Ascending aorta (tissue), 2 donors: ENCODE results near the gene TEX19. TPM values are rescaled to one million over a fixed set of nuclear protein-coding genes. Genes with fewer than 3 reads are reported as not detected.
"Not testable (repeated sequence)": the region's sequence is repeated elsewhere in the genome, so short reads cannot be mapped to it uniquely, and the experiment has no call there.

ENCODE experiments used
- DNase-seq, 2 donors: peaks; one replicate each; pipeline ENCODE4 v3.0.0-alpha.2; 2019; ENCODE audit warnings: low spot score in 2 of 2
- H3K27ac ChIP-seq, 2 donors: fragments of 200-600 bp; sonication (generic); one replicate each; pipeline ENCODE4 v1.5.1; 2016 to 2017; ENCODE audit warnings: mild to moderate bottlenecking in 1 of 2
- H3K27me3 ChIP-seq: fragments of 200-600 bp; sonication (generic); one replicate; pipeline ENCODE4 v1.5.1; 2017
- H3K36me3 ChIP-seq, 2 donors: fragments of 200-600 bp; sonication (generic); one replicate each; pipeline ENCODE4 v1.5.1; 2016
- H3K4me1 ChIP-seq, 2 donors: fragments of 200-600 bp; sonication (generic); one replicate each; pipeline ENCODE4 v1.5.1; 2016 to 2017; ENCODE audit warnings: mild to moderate bottlenecking in 1 of 2
- H3K4me3 ChIP-seq, 2 donors: fragments of 200-600 bp; sonication (generic); one replicate each; pipeline ENCODE4 v1.5.1; 2016 to 2017; ENCODE audit warnings: mild to moderate bottlenecking in 1 of 2
- H3K9me3 ChIP-seq, 2 donors: fragments of 200-600 bp; sonication (generic); one replicate each; pipeline ENCODE4 v1.5.1; 2016
- CTCF ChIP-seq, 3 experiments: fragments of 200-600 bp in 2 of 3; fragments of 450-650 bp in 1 of 3; sonication (generic) in 2 of 3; IDR thresholded peaks; one replicate each; pipeline ENCODE4 v1.5.1; 2016 to 2019; ENCODE audit warnings: antibody characterized with exemption in 3 of 3, mild to moderate bottlenecking in 1 of 3, moderate library complexity in 1 of 3
- intact Hi-C: fragments of 100-400 bp; cut with DNase I; formaldehyde crosslinking; loops from one replicate; pipeline ENCODE4 v1.15.1; 2023
- total RNA-seq: library from RNA; depleted of rRNA; stranded (reverse); fragments of >200 nt; gene quantifications from one replicate; pipeline ENCODE4 v1.1.0, GENCODE V29; 2016

TEX19 gene
- total RNA-seq, 1 donor from 2014 or later = not detected

GRCh38 chr17:82346342-82347300 is 12.4 kb upstream of the TEX19 start:
- no peak for TF ChIP-seq CTCF (IDR thresholded peaks at IDR 0.05)

GRCh38 chr17:82347994-82348393 is 11.1 kb upstream of the TEX19 start:
- H3K27ac ChIP-seq, DNase-seq, H3K4me3 ChIP-seq, H3K27me3 ChIP-seq, H3K36me3 ChIP-seq, intact Hi-C loops, H3K9me3 ChIP-seq, H3K4me1 ChIP-seq: not testable (repeated sequence)

More at GRCh38 chr17:82346342-82347300, 12.4 kb upstream of the TEX19 start:
- Histone ChIP-seq H3K4me1 (no peaks in the 10 kb centered on the region), H3K36me3 (no peaks in the 10 kb centered on the region), H3K4me3 (no peak overlapping the region), H3K9me3 (no peaks in the 10 kb centered on the region), H3K27ac (no peak overlapping the region), H3K27me3 (no peaks in the 10 kb centered on the region)
- intact Hi-C loops = no loop called here
- DNase-seq = no peak

GRCh38 chr17:82348434-82348833 is 10.6 kb upstream of the TEX19 start:
- no peaks in the 10 kb centered on the region for H3K27me3 ChIP-seq
- DNase-seq = no peak

GRCh38 chr17:82348866-82349265 is 10.2 kb upstream of the TEX19 start:
- Histone ChIP-seq H3K4me1 (peaks cover 0 to 3% of the 10 kb centered on the region in 2 donors), H3K27ac (no peak overlapping the region), H3K27me3 (no peaks in the 10 kb centered on the region), H3K4me3 (no peak overlapping the region), H3K9me3 (no peaks in the 10 kb centered on the region), H3K36me3 (no peaks in the 10 kb centered on the region)
- no peak for DNase-seq
- intact Hi-C loops = no loop called here
- TF ChIP-seq CTCF (IDR thresholded peaks at IDR 0.05) = no peak

More at GRCh38 chr17:82348434-82348833, 10.6 kb upstream of the TEX19 start:
- no peak overlapping the region for H3K4me3 ChIP-seq
- no peaks in the 10 kb centered on the region for H3K9me3 ChIP-seq
- H3K27ac ChIP-seq = no peak overlapping the region
- TF ChIP-seq CTCF (IDR thresholded peaks at IDR 0.05) = no peak
- H3K36me3 ChIP-seq = no peaks in the 10 kb centered on the region
- intact Hi-C loops = no loop called here
- H3K4me1 ChIP-seq = peaks cover 0 to 3% of the 10 kb centered on the region in 2 donors

- Histone ChIP-seq H3K27ac (no peak overlapping the region), H3K4me1 (peaks cover 0 to 3% of the 10 kb centered on the region in 2 donors), H3K4me3 (no peak overlapping the region), H3K27me3 (no peaks in the 10 kb centered on the region), H3K36me3 (no peaks in the 10 kb centered on the region), H3K9me3 (no peaks in the 10 kb centered on the region)
- DNase-seq = no peak
- intact Hi-C loops = no loop called here
- TF ChIP-seq CTCF (IDR thresholded peaks at IDR 0.05) = no peak
These were observed 9.8 kb upstream of the TEX19 start for GRCh38 chr17:82349287-82349701.
